ENCODE measurements around the gene DMD.

The DMD gene

GRCh38 chrX:31367816-31368215, 1843.5 kb downstream of the DMD start:
- Mint-ChIP-seq H3K27me3 (no peaks in the 10 kb centered on the region), H3K4me3 (no peak overlapping the region), H3K36me3 (ENCODE audit: insufficient read depth) (no peaks in the 10 kb centered on the region), H3K27ac (no peak overlapping the region), H3K4me1 (ENCODE audit: low read depth in 2 of 2) (no peaks in the 10 kb centered on the region), H3K9me3 (no peaks in the 10 kb centered on the region)
- ATAC-seq (replicated peaks): no peak
- DNase-seq: no peak

GRCh38 chrX:31366041-31366440, 1845.3 kb downstream of the DMD start:
- Mint-ChIP-seq H3K9me3 (no peaks in the 10 kb centered on the region), H3K4me1 (ENCODE audit: low read depth in 2 of 2) (no peaks in the 10 kb centered on the region), H3K36me3 (ENCODE audit: insufficient read depth) (no peaks in the 10 kb centered on the region), H3K27ac (no peak overlapping the region), H3K27me3 (no peaks in the 10 kb centered on the region), H3K4me3 (no peak overlapping the region)
- DNase-seq (no peak), ATAC-seq (replicated peaks) (no peak)

- H3K4me3 Mint-ChIP-seq: no peak overlapping the region
- no peaks in the 10 kb centered on the region for H3K27me3 Mint-ChIP-seq
- H3K27ac Mint-ChIP-seq: no peak overlapping the region
- ATAC-seq (replicated peaks) (no peak), DNase-seq (no peak)
- H3K36me3 Mint-ChIP-seq (ENCODE audit: insufficient read depth): no peaks in the 10 kb centered on the region
- H3K9me3 Mint-ChIP-seq: peaks cover 0 to 7% of the 10 kb centered on the region in 2 donors
- H3K4me1 Mint-ChIP-seq (ENCODE audit: low read depth in 2 of 2): no peaks in the 10 kb centered on the region
These were observed 1854.8 kb downstream of the DMD start for GRCh38 chrX:31356275-31357212.

- H3K4me1 Mint-ChIP-seq (ENCODE audit: low read depth in 2 of 2): no peaks in the 10 kb centered on the region
- DNase-seq (no peak), ATAC-seq (replicated peaks) (no peak)
- no peaks in the 10 kb centered on the region for H3K36me3 Mint-ChIP-seq (ENCODE audit: insufficient read depth)
- no peak overlapping the region for H3K4me3 Mint-ChIP-seq
- H3K27ac Mint-ChIP-seq: no peak overlapping the region
- no peaks in the 10 kb centered on the region for H3K27me3 Mint-ChIP-seq
- peaks cover 0 to 7% of the 10 kb centered on the region in 2 donors for H3K9me3 Mint-ChIP-seq
These were observed 1856.0 kb downstream of the DMD start for GRCh38 chrX:31355206-31355955.

- ATAC-seq (replicated peaks) (no peak), DNase-seq (no peak)
- Mint-ChIP-seq H3K4me1 (ENCODE audit: low read depth in 2 of 2) (no peaks in the 10 kb centered on the region), H3K36me3 (ENCODE audit: insufficient read depth) (no peaks in the 10 kb centered on the region), H3K27ac (no peak overlapping the region), H3K27me3 (no peaks in the 10 kb centered on the region), H3K4me3 (no peak overlapping the region), H3K9me3 (peaks cover 0 to 7% of the 10 kb centered on the region in 2 donors)
These were observed 1858.3 kb downstream of the DMD start for GRCh38 chrX:31353095-31353494.

GRCh38 chrX:31350808-31351074, 1860.6 kb downstream of the DMD start:
- Mint-ChIP-seq H3K4me1 (ENCODE audit: low read depth in 2 of 2) (no peaks in the 10 kb centered on the region), H3K27me3 (no peaks in the 10 kb centered on the region), H3K27ac (no peak overlapping the region), H3K9me3 (peaks cover 0 to 7% of the 10 kb centered on the region in 2 donors), H3K4me3 (no peak overlapping the region), H3K36me3 (ENCODE audit: insufficient read depth) (no peaks in the 10 kb centered on the region)
- ATAC-seq (replicated peaks) (no peak), DNase-seq (no peak)

- Mint-ChIP-seq H3K27ac (no peak overlapping the region), H3K27me3 (no peaks in the 10 kb centered on the region), H3K36me3 (ENCODE audit: insufficient read depth) (no peaks in the 10 kb centered on the region), H3K9me3 (peaks cover 0 to 7% of the 10 kb centered on the region in 2 donors), H3K4me1 (ENCODE audit: low read depth in 2 of 2) (no peaks in the 10 kb centered on the region), H3K4me3 (no peak overlapping the region)
- ATAC-seq (replicated peaks): no peak
- DNase-seq: no peak
These were observed 1861.8 kb downstream of the DMD start for GRCh38 chrX:31349515-31349914.

- DNase-seq (no peak), ATAC-seq (replicated peaks) (no peak)
- no peaks in the 10 kb centered on the region for H3K36me3 Mint-ChIP-seq (ENCODE audit: insufficient read depth)
- peaks cover 0 to 1% of the 10 kb centered on the region in 2 donors for H3K9me3 Mint-ChIP-seq
- no peak overlapping the region for H3K27ac Mint-ChIP-seq
- no peaks in the 10 kb centered on the region for H3K4me1 Mint-ChIP-seq (ENCODE audit: low read depth in 2 of 2)
- H3K27me3 Mint-ChIP-seq: no peaks in the 10 kb centered on the region
- H3K4me3 Mint-ChIP-seq: no peak overlapping the region
These were observed 1870.8 kb downstream of the DMD start for GRCh38 chrX:31340587-31340986.

- Mint-ChIP-seq H3K36me3 (ENCODE audit: insufficient read depth) (no peaks in the 10 kb centered on the region), H3K27me3 (no peaks in the 10 kb centered on the region), H3K4me3 (no peak overlapping the region), H3K27ac (no peak overlapping the region), H3K9me3 (peaks cover 0 to 1% of the 10 kb centered on the region in 2 donors), H3K4me1 (ENCODE audit: low read depth in 2 of 2) (no peaks in the 10 kb centered on the region)
- ATAC-seq (replicated peaks) (no peak), DNase-seq (no peak)
These were observed 1872.4 kb downstream of the DMD start for GRCh38 chrX:31338991-31339350.

- Mint-ChIP-seq H3K4me1 (ENCODE audit: low read depth in 2 of 2) (no peaks in the 10 kb centered on the region), H3K27me3 (no peaks in the 10 kb centered on the region), H3K36me3 (ENCODE audit: insufficient read depth) (no peaks in the 10 kb centered on the region), H3K9me3 (peaks cover 0 to 1% of the 10 kb centered on the region in 2 donors), H3K4me3 (no peak overlapping the region), H3K27ac (no peak overlapping the region)
- DNase-seq (no peak), ATAC-seq (replicated peaks) (no peak)
These were observed 1874.0 kb downstream of the DMD start for GRCh38 chrX:31337332-31337731.

GRCh38 chrX:31336419-31336818, 1874.9 kb downstream of the DMD start:
- DNase-seq: no peak
- Mint-ChIP-seq H3K4me1 (ENCODE audit: low read depth in 2 of 2) (no peaks in the 10 kb centered on the region), H3K36me3 (ENCODE audit: insufficient read depth) (no peaks in the 10 kb centered on the region), H3K9me3 (peaks cover 0 to 1% of the 10 kb centered on the region in 2 donors), H3K4me3 (no peak overlapping the region), H3K27ac (no peak overlapping the region), H3K27me3 (no peaks in the 10 kb centered on the region)
- ATAC-seq (replicated peaks): no peak

- no peak for DNase-seq
- H3K27me3 Mint-ChIP-seq: no peaks in the 10 kb centered on the region
- no peak overlapping the region for H3K27ac Mint-ChIP-seq
- no peak overlapping the region for H3K4me3 Mint-ChIP-seq
- no peaks in the 10 kb centered on the region for H3K4me1 Mint-ChIP-seq (ENCODE audit: low read depth in 2 of 2)
- H3K36me3 Mint-ChIP-seq (ENCODE audit: insufficient read depth): no peaks in the 10 kb centered on the region
- ATAC-seq (replicated peaks): no peak
- H3K9me3 Mint-ChIP-seq: peaks cover 0 to 1% of the 10 kb centered on the region in 2 donors
These were observed 1876.4 kb downstream of the DMD start for GRCh38 chrX:31334997-31335396.

- H3K4me3 Mint-ChIP-seq: no peak overlapping the region
- ATAC-seq (replicated peaks) (no peak), DNase-seq (no peak)
- H3K27me3 Mint-ChIP-seq: no peaks in the 10 kb centered on the region
- no peaks in the 10 kb centered on the region for H3K36me3 Mint-ChIP-seq (ENCODE audit: insufficient read depth)
- H3K4me1 Mint-ChIP-seq (ENCODE audit: low read depth in 2 of 2): no peaks in the 10 kb centered on the region
- no peaks in the 10 kb centered on the region for H3K9me3 Mint-ChIP-seq
- H3K27ac Mint-ChIP-seq: no peak overlapping the region
These were observed 1878.1 kb downstream of the DMD start for GRCh38 chrX:31333165-31333831.

- Mint-ChIP-seq H3K9me3 (no peaks in the 10 kb centered on the region), H3K4me3 (no peak overlapping the region), H3K4me1 (ENCODE audit: low read depth in 2 of 2) (no peaks in the 10 kb centered on the region), H3K27ac (no peak overlapping the region), H3K36me3 (ENCODE audit: insufficient read depth) (no peaks in the 10 kb centered on the region), H3K27me3 (no peaks in the 10 kb centered on the region)
- DNase-seq: no peak
- no peak for ATAC-seq (replicated peaks)
These were observed 1879.4 kb downstream of the DMD start for GRCh38 chrX:31331928-31332327.
